Panc1 (cell line): ENCODE data around the gene STMND1. TPM values are rescaled to one million over a fixed set of nuclear protein-coding genes. Genes with fewer than 3 reads are reported as not detected.
"Not testable (repeated sequence)": the region's sequence is repeated elsewhere in the genome, so short reads cannot be mapped to it uniquely, and the experiment has no call there.

Experiments
- ATAC-seq: fragments of 200-7000 bp; cut with Tn5 transposase; 2 replicates; pipeline ENCODE4 v1.9.1; 2020; ENCODE audit warnings: mild to moderate bottlenecking, moderate library complexity
- BruUV-seq: library from RNA; stranded (reverse); fragments of 400-500 nt; replicated peaks from 2 replicates; lab custom pipeline; 2021; lab: Mats Ljungman, UMichigan
- CTCF ChIA-PET: fragments of 300-600 bp; sonication (Branson Sonifier 250); formaldehyde crosslinking; loops from one replicate; lab custom pipeline; 2022; ENCODE audit warnings: antibody characterized with exemption; lab: Charles Lee
- POLR2A ChIA-PET: fragments of 300-600 bp; sonication (Branson Sonifier 250); formaldehyde crosslinking; loops from one replicate; lab custom pipeline; 2022; ENCODE audit warnings: antibody characterized with exemption; lab: Charles Lee
- DNase-seq: peaks from one replicate; pipeline ENCODE4 v3.0.0-alpha.2; 2010; ENCODE audit warnings: low read depth, low spot score
- H3K27ac ChIP-seq: 2 replicates; pipeline ENCODE4 v1.5.1; 2011; ENCODE audit warnings: mild to moderate bottlenecking, low read length, inconsistent platforms
- H3K27me3 ChIP-seq: fragments of 200-500 bp; sonication (Bioruptor generic); 2 replicates; pipeline ENCODE4 v1.6.0; 2014; ENCODE audit warnings: low read length, inconsistent platforms; ENCODE audit not compliant: control insufficient read depth, insufficient read depth
- H3K36me3 ChIP-seq: fragments of 200-500 bp; sonication (Bioruptor generic); 2 replicates; pipeline ENCODE4 v1.5.1; 2014; ENCODE audit warnings: inconsistent platforms, mild to moderate bottlenecking, low read length, moderate library complexity; ENCODE audit not compliant: control insufficient read depth, insufficient read depth
- H3K4me1 ChIP-seq: 2 replicates; pipeline ENCODE4 v1.5.1; 2011; ENCODE audit warnings: inconsistent platforms, mild to moderate bottlenecking, low read length, moderate library complexity; ENCODE audit not compliant: control insufficient read depth, insufficient read depth
- H3K4me3 ChIP-seq, 2 experiments: 2 replicates each; pipeline ENCODE4 v1.5.1; 2011 to 2012; ENCODE audit warnings: low read depth in 2 of 2, low read length in 2 of 2, mild to moderate bottlenecking in 2 of 2, inconsistent platforms in 1 of 2, moderate library complexity in 1 of 2
- H3K9me3 ChIP-seq: fragments of 200-500 bp; sonication (Bioruptor generic); 2 replicates; pipeline ENCODE4 v1.5.1; 2014; ENCODE audit warnings: low read depth, mild to moderate bottlenecking, inconsistent platforms, low read length, moderate library complexity; ENCODE audit not compliant: control insufficient read depth, insufficient read depth
- POLR2AphosphoS5 ChIP-seq: IDR thresholded peaks from 2 replicates; pipeline ENCODE4 v1.6.1; 2012; ENCODE audit warnings: mild to moderate bottlenecking, low read depth, low read length, moderate library complexity
- SIN3A ChIP-seq: IDR thresholded peaks from 2 replicates; pipeline ENCODE4 v1.6.1; 2012; ENCODE audit warnings: low read depth, mild to moderate bottlenecking, low read length, moderate library complexity, borderline replicate concordance; ENCODE audit not compliant: insufficient read depth
- TCF7L2 ChIP-seq: IDR thresholded peaks from 2 replicates; pipeline ENCODE4 v1.6.1; 2011; ENCODE audit warnings: mild to moderate bottlenecking, low read depth, low read length, inconsistent platforms
- in situ Hi-C: cut with HindIII; loops from 2 replicates; pipeline ENCODE4 v1.10.0; 2016; ENCODE audit warnings: low sequenced_read_pairs, low pct_unique_long_range_greater_than_20kb
- intact Hi-C: fragments of 100-400 bp; cut with micrococcal nuclease; formaldehyde crosslinking; loops from one replicate; pipeline ENCODE4 v1.10.0; 2022; ENCODE audit not compliant: unreplicated experiment
- total RNA-seq: library from RNA; stranded (reverse); gene quantifications from one replicate; pipeline ENCODE4 v1.2.1, GENCODE V29; 2021; ENCODE audit not compliant: unreplicated experiment
- TF ChIP-seq, protein P1 (sequence below): fragments of 450-650 bp; IDR thresholded peaks from 2 replicates; pipeline ENCODE4 v1.5.1; 2017; ENCODE audit warnings: mild to moderate bottlenecking
- TF ChIP-seq, protein P2 (sequence below), 2 experiments: IDR thresholded peaks; 2 replicates each; pipeline ENCODE4 v1.6.1; 2011 to 2012; ENCODE audit warnings: low read depth in 2 of 2, control low read depth in 1 of 2, low read length in 1 of 2, mild to moderate bottlenecking in 1 of 2, moderate library complexity in 1 of 2; ENCODE audit not compliant: insufficient read depth in 1 of 2

STMND1 gene
- total RNA-seq, 1 experiment from 2014 or later, result not detected

DNA sequence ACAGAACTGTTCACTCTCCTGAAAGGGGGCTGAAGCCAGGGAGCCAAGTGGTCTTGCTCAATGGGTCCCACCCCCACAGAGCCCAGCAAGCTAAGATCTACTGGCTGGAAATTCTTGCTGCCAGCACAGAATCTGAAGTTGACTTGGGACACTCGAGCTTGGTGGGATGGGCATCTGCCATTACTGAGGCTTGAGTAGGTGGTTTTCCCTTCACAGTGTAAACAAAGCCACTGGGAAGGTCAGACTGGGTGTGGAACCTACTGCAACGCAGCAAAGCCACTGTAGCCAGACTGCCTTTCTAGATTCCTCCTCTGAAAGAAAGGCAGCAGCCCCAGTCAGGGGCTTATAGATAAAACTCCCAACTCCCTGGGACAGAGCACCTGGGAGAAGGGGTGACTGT, 28.3 kb upstream of the STMND1 start:
- H3K4me1 ChIP-seq, BruUV-seq, H3K36me3 ChIP-seq, H3K4me3 ChIP-seq, CTCF ChIA-PET, DNase-seq, intact Hi-C loops, ATAC-seq, H3K27me3 ChIP-seq, H3K9me3 ChIP-seq, in situ Hi-C loops, H3K27ac ChIP-seq: not testable (repeated sequence)
- POLR2A ChIA-PET, result interaction anchor here (0.5 kb wide), 1 partner anchor 831 kb away, joined by 15 read pairs; no protein-coding TSS in a partner anchor

DNA sequence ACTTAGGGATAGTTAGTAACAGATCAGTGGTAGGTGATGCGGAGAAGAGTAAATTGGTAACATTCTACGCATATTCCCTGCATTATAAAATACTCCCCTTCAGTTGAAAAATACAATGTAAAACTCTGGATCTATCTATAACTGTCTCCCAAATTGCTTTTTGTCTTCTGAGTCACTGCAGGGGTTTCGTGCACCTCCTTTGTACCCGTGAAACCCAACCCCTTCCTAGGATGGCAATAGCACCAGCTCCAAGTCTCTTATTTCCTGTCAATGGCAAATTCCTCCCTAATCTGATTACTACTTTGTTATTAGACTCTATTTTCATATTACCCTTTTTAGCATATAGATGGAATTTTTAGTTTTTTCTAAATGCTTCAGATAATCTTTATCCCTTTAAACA, 20.6 kb upstream of the STMND1 start:
- ChIA-PET POLR2A (no interaction called here), CTCF (no interaction called here)
- Histone ChIP-seq H3K4me1 (no peaks in the 10 kb centered on the region), H3K27ac (no peak overlapping the region), H3K27me3 (peaks cover 4% of the 10 kb centered on the region; the same call in 1 of the 2 replicates), H3K4me3 (no peak overlapping the region), H3K9me3 (no peaks in the 10 kb centered on the region), H3K36me3 (no peaks in the 10 kb centered on the region)
- no peak for ATAC-seq
- no TSS peak for BruUV-seq
- in situ Hi-C loops (no loop called here), intact Hi-C loops (no loop called here)
- no peak for DNase-seq
- TF ChIP-seq, protein P1, sequence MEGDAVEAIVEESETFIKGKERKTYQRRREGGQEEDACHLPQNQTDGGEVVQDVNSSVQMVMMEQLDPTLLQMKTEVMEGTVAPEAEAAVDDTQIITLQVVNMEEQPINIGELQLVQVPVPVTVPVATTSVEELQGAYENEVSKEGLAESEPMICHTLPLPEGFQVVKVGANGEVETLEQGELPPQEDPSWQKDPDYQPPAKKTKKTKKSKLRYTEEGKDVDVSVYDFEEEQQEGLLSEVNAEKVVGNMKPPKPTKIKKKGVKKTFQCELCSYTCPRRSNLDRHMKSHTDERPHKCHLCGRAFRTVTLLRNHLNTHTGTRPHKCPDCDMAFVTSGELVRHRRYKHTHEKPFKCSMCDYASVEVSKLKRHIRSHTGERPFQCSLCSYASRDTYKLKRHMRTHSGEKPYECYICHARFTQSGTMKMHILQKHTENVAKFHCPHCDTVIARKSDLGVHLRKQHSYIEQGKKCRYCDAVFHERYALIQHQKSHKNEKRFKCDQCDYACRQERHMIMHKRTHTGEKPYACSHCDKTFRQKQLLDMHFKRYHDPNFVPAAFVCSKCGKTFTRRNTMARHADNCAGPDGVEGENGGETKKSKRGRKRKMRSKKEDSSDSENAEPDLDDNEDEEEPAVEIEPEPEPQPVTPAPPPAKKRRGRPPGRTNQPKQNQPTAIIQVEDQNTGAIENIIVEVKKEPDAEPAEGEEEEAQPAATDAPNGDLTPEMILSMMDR, result no peak
- TF ChIP-seq TCF7L2 (no peak), SIN3A (no peak), POLR2AphosphoS5 (no peak)
- TF ChIP-seq, protein P2, sequence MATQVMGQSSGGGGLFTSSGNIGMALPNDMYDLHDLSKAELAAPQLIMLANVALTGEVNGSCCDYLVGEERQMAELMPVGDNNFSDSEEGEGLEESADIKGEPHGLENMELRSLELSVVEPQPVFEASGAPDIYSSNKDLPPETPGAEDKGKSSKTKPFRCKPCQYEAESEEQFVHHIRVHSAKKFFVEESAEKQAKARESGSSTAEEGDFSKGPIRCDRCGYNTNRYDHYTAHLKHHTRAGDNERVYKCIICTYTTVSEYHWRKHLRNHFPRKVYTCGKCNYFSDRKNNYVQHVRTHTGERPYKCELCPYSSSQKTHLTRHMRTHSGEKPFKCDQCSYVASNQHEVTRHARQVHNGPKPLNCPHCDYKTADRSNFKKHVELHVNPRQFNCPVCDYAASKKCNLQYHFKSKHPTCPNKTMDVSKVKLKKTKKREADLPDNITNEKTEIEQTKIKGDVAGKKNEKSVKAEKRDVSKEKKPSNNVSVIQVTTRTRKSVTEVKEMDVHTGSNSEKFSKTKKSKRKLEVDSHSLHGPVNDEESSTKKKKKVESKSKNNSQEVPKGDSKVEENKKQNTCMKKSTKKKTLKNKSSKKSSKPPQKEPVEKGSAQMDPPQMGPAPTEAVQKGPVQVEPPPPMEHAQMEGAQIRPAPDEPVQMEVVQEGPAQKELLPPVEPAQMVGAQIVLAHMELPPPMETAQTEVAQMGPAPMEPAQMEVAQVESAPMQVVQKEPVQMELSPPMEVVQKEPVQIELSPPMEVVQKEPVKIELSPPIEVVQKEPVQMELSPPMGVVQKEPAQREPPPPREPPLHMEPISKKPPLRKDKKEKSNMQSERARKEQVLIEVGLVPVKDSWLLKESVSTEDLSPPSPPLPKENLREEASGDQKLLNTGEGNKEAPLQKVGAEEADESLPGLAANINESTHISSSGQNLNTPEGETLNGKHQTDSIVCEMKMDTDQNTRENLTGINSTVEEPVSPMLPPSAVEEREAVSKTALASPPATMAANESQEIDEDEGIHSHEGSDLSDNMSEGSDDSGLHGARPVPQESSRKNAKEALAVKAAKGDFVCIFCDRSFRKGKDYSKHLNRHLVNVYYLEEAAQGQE (IDR thresholded peaks at IDR 0.05; ENCODE audit: insufficient read depth in 1 of 2, low read depth in 2 of 2, low read length in 1 of 2), result no peak

DNA sequence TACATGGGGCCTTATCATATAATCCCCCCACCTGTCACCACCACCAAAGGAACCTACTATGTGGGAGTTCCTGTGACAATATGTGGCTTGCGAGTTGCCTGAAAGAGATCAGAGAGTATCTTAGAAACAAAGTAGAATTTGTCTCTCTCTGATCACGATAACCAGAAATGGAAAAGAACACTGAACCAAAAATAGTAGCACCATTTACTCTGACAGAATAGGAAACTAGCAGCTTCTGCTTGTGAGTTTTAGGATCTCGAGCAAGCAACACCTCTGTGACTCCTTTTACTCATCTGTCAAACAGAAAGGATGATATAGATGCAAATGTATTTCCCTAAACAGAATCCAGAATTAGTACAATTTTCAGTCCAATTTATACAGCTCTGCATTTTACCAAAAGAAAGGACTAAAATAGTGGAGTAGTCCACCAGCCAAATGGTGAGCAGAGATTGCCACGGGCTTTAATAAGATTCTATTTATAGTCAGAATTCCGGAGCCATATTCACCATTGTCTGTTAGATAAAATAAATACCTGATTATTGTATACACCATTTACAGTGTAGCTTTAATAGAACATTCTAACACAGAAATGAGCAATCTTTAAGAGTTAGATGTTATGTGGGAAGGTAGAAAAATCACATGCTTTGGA, 19.9 kb upstream of the STMND1 start:
- H3K4me3 ChIP-seq, result no peak overlapping the region
- no TSS peak for BruUV-seq
- ChIA-PET CTCF (no interaction called here), POLR2A (no interaction called here)
- H3K27ac ChIP-seq, result no peak overlapping the region
- H3K4me1 ChIP-seq, result no peaks in the 10 kb centered on the region
- H3K9me3 ChIP-seq, result no peaks in the 10 kb centered on the region
- ATAC-seq (no peak), DNase-seq (no peak)
- in situ Hi-C loops, result no loop called here
- intact Hi-C loops, result no loop called here
- no peaks in the 10 kb centered on the region for H3K36me3 ChIP-seq
- H3K27me3 ChIP-seq, result peaks cover 4% of the 10 kb centered on the region; the same call in 1 of the 2 replicates
- TF ChIP-seq, protein P1, result no peak
